WTC11 (cell line): ENCODE measurements around the gene SGTA.

Source experiments
- ATF6 ChIP-seq: sonication (generic); formaldehyde crosslinking; IDR thresholded peaks from 2 replicates; pipeline ENCODE4 v1.8.1; 2023; ENCODE audit warnings: mild to moderate bottlenecking, missing genetic modification reagents
- CTCF ChIP-seq: fragments of 200-600 bp; IDR thresholded peaks from 2 replicates; pipeline ENCODE4 v1.8.0; 2022; ENCODE audit warnings: antibody characterized with exemption
- E2F5 ChIP-seq: sonication (generic); formaldehyde crosslinking; IDR thresholded peaks from 2 replicates; pipeline ENCODE4 v1.8.1; 2022; ENCODE audit warnings: mild to moderate bottlenecking, moderate library complexity, missing genetic modification reagents
- NFE2L1 ChIP-seq: sonication (generic); formaldehyde crosslinking; IDR thresholded peaks from 2 replicates; pipeline ENCODE4 v1.8.1; 2023; ENCODE audit warnings: missing genetic modification reagents
- TCF7 ChIP-seq: sonication (generic); formaldehyde crosslinking; IDR thresholded peaks from 2 replicates; pipeline ENCODE4 v1.8.0; 2022; ENCODE audit warnings: mild to moderate bottlenecking, low read depth, missing genetic modification reagents, moderate library complexity

- no peak for TF ChIP-seq ATF6 (CRISPR knock-in tag)
- TF ChIP-seq CTCF, result no peak
- TF ChIP-seq NFE2L1 (CRISPR knock-in tag), result peak; percentile 87; the same call in 1 of the 2 replicates
- peak; percentile 75; the same call in 1 of the 2 replicates for TF ChIP-seq E2F5 (CRISPR knock-in tag)
- TF ChIP-seq TCF7, result no peak
Measured at GRCh38 chr19:2782936-2783780, at the start of gene SGTA.
